SKM-1 treated with dmso at 0.1 percent for 144 hours (cell line): Measurements from ENCODE around the gene ZNF213.

Experiments used
- DNase-seq: peaks from one replicate; lab custom pipeline; 2025; ENCODE audit not compliant: unreplicated experiment; lab: John Stamatoyannopoulos, UW

The ZNF213 gene, protein sequence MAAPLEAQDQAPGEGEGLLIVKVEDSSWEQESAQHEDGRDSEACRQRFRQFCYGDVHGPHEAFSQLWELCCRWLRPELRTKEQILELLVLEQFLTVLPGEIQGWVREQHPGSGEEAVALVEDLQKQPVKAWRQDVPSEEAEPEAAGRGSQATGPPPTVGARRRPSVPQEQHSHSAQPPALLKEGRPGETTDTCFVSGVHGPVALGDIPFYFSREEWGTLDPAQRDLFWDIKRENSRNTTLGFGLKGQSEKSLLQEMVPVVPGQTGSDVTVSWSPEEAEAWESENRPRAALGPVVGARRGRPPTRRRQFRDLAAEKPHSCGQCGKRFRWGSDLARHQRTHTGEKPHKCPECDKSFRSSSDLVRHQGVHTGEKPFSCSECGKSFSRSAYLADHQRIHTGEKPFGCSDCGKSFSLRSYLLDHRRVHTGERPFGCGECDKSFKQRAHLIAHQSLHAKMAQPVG

DNA sequence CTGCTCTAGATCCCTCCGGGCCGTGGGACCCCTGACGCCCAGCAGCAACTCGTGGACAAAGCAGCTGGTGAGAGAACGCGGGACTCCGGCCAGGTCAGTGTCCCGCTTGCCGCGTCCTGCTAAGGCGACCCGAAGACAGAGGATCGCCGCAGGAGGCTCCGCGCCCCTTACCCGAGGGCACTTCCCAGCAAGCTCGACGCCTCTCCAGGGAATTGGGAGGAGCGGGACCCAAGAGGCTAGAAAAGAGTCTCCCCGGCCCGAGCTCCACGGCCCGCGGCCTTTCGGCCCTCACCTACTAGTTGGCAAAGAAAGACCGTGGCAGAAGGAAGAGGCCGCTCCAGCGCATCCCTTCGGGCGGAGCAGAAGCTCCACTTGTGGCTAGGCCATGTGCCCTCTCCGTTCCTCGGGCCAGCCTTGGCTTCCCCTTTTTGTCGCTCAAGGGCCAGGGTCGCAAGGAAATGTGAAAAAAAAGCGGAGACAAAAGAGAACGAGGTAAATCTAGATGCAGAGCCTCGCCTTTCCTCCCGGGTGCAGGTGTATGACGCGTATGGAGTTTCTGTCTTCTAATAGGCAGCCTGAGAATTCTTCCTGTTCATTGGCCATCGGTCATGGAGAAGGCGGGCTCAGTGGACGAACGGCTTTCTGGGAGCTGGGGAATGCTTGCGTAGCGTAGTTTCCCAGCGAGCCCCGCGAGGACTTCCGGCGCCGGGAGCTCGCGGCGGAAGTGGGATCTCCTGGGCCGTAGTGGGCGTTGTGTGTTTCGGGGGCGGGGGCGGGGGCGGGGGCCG is at the start of gene ZNF213:
TSS of gene ZNF213 (plus strand) at position 692 of the 788 bp plus-strand sequence. CDS start 2,252 bp downstream, outside the sequence.
- peak; percentile 98 for DNase-seq

DNA sequence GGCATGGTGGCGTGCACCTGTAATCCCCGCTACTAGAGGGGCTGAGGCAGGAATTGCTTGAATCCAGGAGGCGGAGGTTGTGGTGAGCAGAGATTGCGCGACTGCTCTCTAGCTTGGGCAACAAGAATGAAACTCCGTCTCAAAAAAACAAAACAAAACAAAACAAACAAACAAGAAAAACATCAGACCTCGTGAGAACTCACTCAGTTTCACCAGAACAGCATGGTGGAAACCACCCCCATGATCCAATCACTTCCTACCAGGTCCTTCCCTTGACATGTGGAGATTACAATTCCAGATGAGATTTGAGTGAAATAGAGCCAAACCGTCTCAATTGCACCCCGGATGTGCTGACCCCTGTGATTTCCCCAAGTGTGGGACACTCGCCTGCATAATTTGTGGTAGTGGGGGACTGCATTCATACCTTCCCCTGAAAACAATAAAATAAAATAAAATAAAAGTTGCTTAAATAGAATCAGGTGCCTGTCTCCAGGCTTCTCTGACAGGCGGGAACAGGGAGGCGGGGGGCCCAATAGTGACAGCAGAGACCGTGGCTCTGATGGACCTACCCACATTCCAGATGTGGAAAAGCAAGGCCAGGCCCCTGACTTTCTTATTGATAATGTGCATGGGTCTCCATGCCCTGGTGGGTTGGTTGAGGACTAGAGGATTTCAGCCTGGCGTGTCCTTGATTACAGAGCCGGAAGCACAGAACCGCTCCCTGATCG is 48.8 kb upstream of the ZNF213 start:
- no peak for DNase-seq

DNA sequence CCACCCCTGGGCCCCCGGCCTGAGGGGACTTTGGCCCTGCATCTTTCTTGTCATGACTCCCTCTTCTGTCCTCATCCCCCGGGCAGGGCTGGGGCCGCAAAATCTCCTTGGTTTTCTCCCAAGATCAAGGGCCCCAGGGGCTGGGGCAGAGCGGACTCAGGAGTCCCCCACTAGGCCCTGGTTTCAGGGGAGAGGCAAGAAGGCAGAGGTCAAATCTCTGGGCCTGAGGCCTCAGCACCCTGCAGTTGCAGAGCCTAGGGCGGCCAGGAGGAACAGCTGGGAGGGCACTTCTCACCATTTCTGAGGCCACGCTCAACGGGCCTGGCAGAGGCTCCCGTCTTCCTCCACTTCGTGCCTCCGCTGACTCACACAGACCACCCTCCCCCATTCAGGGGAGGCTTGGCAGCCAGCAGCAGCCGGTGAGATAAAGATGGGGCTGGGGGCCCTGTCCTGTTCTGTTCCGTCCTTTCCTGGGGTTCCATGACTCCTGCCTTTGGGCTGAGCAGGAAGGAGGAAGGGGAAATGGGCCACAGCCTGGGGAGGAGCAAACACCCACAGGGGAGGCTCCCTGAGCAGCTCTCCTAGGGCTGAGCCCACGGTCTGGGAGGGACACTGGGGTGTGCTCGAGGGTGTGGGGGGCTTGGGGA is 48.1 kb upstream of the ZNF213 start:
- peak; percentile 24 for DNase-seq

DNA sequence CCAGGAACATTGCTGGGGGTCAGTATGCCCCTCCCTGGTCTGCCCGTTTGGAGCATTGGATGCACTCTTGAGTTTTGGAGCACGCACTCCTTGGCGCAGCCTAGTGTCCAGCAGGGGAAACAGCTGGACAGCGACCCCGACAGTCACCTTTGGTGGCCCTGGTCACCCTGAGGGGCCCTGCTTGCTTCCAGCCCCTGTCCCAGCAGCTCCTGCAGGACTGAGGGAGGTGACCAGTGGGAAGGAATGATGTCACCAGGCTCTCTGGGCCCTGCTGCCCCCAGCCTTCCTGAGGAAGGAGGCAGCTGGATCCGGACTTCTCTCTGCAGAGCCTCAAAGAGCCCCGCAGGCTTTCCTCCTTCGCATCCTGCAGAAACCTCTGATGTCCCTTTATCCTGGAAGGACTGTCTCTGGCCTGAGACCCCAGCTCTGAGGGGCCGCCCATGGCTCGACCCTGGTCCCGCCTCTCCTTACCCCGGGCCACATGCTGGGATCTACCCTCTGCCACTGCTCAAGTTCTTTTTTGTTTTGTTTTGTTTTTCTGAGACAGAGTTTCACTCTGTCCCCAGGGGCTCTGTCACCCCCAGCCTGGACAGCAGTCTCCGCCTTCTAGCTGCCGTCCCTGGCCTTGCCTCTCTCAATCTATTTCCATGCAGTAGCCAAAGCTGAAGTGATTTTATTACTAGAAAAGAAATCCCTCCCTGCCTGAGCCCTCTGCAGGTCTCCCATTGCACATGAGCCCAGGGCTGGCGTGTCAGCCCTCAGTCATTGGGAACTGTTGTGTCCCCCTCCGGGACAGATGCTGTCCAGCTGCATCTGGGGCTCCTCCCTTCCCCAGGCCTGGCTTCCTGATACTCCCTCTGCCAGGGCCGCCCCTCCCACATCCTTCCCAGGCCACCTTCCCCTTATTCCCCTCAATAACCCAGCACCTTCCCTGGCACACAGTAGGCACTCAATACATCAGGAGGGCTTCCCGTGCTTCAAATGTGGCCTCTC is 47.3 kb upstream of the ZNF213 start:
- no peak for DNase-seq

DNA sequence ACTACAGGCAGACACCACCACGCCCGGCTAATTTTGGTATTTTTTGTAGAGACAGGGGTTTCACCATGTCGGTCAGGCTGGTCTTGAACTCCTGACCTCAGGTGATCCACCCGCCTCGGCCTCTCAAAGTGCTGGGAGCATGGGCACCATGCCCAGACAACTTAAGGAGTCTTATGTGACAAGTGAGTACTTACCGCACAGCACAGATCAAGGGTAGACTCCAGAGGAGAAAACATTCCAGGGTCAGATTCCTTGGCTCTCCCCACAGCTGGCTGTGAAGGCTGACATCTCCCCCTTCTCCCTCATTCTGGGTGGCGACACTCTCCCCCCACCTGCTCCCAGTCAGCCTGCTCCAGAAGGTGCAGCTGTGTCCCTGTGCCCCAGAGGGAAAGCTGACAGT is 46.4 kb upstream of the ZNF213 start:
- no peak for DNase-seq

DNA sequence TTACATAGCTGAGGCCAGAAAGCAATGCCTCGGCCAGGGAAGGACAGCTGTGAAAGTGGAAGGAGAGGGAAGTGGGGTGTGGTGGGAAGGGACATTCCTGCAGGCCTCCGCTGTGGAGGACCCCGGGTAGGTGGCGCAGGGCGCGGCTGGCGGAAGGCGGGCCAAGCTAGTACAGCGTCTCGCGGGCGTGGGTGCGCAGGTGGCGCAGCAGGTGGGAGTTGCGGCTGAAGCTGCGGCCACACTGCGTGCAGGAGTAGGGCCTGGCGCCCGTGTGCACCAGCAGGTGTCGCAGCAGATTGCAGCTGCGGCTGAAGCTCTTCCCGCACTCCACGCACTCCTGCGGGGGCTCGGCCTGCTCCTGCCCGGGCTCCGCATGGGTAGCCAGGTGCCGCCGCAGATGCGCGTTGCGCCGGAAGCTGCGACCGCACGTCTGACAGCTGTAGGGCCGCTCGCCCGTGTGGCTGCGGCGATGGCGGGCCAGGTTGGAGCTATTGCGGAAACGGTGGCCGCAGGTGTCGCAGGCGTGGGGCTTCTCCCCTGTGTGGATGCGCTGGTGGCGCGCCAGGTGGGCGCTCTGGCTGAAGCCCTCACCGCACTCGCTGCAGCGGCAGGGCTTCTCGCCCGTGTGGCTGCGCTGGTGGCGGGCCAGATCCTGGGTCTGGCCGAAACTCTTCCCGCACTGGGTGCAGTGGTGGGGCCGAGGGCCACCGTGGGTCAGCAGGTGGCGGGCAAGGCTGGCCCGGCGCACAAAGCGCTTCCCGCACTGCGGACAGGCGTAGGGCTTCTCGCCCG is 45.7 kb upstream of the ZNF213 start:
- no peak for DNase-seq

DNA sequence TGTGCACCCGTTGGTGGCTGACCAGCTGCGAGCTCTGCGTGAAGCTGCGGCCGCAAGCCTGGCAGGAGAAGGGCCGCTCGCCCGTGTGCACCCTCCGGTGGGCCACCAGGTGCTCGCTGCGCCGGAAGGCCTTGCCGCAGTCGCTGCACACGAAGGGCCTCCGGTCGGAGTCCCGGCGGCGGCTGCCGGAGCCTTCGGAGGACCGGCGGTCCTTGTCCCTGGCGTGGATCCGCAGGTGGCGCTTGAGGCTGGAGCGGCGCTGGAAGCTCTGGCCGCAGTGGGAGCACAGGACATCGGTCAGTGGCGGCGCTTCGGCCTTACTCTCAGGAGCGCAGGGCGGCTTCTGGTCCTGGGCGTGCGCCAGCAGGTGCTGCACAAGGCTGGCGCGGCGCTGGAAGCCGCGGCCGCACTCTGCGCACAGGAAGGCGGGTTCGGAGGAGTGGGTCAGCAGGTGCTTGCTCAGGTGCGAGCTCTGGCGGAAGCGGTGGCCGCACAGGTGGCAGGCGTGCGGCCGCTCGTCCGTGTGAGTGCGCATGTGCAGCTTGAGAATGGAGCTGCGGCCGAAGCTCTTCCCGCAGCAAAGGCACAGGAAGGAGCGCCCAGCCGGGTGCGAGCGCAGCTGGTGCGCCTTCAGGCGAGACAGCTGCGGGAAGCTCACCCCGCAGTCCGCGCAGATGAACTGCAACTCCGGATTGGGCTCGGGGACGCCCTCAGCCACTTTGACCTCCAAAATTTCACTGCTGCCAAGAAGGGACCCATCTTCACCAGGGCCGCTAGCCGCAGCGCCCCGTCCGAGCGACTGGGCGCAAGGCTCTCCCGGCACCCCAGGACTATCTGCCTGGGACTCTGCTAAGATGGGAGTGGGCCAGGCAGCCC is 44.9 kb upstream of the ZNF213 start:
- DNase-seq, result no peak

DNA sequence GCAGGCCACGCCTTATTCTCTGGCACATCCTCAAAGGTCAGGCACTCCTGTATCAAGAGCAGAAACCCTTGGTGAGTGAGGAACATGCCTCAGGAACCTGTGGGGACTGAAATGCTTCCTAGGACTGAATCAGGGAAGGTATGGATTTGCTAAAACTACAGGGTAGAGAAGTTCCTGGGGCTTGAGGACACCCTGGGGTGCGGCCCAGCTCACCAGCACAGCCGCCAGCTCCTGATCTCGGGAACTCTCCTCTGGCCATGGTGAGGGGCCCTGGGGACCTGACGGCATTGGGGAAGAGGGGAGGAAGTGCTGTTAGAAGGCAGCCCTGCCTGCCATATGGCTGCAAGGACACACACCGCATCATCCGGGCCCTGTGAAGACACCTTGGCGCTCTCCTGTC is 43.3 kb upstream of the ZNF213 start:
- DNase-seq, result no peak

DNA sequence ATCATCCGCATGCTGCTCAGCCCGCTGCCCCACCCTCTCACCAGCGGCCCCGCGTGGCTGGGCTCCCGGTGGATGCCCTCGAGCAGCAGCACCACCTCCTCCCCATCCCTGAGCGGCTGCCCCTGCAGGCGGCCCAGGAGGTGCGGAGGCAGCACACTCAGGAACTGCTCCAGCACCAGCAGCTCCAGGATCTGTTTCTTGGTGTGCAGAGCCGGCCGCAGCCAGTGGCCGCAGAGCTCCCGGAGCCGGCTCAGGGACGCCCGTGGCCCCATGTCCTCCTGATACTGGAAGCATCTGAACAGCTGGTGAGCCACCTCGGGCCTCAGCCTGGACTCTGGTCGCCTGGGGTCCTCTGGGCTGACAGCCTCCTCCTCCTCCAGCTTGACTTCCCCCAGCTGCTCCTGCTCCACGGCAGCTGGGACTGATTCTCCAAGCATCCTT is 42.3 kb upstream of the ZNF213 start:
- no peak for DNase-seq

DNA sequence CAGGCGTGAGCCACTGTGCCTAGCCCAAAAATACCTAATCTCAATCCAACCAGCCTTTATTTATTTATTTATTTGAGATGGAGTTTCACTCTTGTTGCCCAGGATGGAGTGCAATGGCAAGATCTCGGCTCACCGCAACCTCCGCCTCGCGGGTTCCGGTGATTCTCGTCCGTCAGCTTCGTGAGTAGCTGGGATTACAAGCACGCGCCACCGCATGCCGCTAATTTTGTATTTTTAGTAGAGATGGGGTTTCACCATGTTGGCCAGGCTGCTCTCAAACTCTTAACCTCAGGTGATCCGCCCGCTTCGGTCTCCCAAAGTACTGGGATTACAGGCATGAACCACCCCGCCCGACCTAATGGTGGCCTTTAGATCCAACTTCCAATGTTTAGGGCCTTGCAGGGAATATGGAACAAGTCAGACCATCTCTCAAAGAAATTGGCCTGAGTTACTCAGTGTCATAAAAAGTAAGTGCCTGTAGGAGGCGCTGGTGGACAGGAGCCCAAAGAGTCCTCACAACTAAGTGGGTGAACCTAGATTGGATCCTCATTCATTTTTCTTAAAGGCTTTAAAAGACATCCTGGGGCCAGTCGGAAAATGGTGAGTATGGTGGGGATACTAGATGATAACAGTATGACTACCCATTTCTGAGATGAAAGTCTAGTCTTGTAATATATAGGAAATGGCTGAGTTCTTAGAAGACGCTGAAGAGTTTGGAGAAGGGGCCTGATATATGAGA is 40.4 kb upstream of the ZNF213 start:
- peak; percentile 55 for DNase-seq

DNA sequence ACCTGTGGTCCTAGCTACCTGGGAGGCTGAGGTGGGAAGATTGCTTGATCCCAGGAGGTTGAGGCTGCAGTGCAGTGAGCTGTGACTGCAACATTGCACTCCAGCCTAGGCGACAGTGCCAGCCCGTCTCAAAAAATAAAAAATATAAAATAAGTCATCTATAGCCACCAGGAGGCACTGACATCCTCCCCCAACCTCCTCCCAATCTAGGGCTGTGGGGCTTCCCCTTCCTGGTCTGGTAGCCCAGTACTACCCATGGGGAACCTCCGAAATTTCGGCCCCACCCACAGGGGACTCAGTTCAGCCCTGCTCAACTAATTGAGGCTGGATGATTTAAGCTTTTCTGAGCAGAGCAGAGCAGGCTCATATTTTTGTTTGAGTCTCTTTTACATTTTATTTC is 39.0 kb upstream of the ZNF213 start:
- DNase-seq, result peak; percentile 74

DNA sequence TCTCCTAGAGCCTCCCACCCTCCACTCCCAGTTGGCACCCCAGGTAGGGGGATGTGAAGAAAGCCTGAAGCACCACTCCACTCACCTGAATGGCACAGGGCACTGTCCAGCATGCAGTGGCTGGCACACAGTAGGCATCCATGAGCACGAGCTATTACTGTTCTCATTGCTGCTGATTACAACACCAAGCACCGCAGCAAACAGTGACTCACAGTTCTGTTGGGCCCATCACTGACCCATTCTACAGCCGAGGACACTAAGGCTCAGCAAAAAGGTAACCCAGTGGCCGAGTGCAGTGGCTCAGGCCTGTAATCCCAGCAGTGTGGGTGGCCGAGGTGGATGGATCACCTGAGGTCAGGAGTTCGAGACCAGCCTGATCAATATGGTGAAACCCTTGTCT is 38.5 kb upstream of the ZNF213 start:
- no peak for DNase-seq

DNA sequence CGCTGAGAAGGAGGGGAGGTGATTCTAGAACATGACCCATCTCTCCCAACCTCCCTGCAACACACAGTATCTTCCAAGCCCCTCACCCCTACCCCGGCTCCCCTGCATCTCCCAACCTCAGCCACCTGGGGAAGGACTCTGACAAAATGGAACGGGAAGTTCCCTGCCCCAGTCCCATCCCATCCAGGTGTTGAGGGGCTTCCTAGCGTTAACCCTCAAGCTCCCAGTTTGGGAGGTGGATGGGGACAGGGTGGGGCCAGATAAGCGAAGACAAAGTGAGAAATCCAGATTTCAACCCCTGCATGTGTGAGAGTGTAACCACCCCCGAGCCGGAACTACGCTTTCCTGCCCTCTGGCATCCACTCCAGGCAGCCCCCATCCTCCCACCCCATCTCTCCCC is 37.6 kb upstream of the ZNF213 start:
- no peak for DNase-seq

DNA sequence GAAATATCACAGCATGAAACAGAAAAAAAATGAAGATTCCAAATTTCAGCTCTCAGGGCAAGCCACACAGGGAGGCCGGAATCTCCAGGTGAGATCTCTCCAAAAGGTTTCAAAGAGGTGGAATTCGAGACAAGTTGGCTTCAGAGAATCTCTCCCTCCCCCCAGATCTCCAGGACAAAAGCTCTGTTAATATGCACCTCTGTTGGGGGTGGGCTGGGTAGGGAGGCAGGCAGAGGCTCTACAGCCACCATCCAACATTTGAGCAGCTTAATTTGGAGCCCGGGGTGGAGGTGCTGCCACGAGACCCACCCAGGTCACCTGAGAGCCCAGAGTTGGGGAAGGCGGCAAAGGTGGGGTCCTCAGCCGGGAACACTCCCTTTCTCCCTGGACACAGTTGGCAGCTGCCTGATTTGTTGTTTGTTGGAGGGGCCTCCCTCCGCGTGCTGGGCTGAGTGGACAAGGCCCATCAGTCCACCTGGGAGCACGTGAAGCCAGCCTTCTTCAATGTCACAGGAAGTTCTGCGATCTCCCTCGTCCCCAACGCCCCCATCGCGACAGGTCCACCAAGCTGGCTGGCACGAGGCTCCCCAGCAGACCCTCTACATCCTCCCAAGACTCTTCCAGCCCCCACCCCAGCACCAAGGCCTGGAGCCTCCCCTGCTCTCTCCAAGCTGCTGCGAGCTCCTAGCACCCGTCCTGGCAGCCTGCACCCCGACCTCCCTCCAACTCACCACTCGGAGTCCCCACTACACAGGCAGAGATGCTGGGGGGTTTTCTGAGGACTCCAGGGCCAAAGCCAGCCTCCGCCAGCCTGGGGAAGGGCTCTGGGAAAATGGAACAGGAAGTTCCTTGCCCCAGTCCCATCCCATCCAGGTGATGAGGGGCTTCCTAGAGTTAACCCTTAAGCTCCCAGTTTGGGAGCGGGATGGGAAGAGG is 36.1 kb upstream of the ZNF213 start, which contains the start of gene ZSCAN10:
TSS of gene ZSCAN10 (minus strand) at position 836 of the 936 bp plus-strand sequence. CDS start 6,357 bp downstream, outside the sequence.
- DNase-seq, result no peak

DNA sequence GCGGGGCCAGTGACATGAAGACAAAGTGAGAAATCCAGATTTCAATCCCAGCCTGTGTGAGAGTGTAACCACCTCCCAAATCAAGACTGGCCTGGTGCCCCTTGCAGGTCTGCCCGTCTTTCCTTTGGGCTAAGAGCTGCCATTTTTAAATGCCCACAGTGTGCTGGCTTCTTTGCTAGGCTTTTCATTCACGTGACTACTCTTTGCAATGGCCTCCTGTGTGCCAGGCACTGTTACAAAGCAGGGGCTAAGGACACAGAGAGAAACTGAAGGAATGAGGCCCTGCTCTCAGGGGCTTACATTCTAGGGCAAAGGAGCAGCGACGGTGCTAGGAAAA is 35.5 kb upstream of the ZNF213 start:
- no peak for DNase-seq
